Panc1 (cell line): ENCODE measurements around the gene PTAFR. TPM values are rescaled to one million over a fixed set of nuclear protein-coding genes. Genes with fewer than 3 reads are reported as not detected.
A peak's percentile ranks its signal among the peaks of the same experiment; 100 is the strongest.

Experiments used
- ATAC-seq: fragments of 200-7000 bp; cut with Tn5 transposase; 2 replicates; pipeline ENCODE4 v1.9.1; 2020; ENCODE audit warnings: mild to moderate bottlenecking, moderate library complexity
- BruUV-seq: library from RNA; stranded (reverse); fragments of 400-500 nt; replicated peaks from 2 replicates; lab custom pipeline; 2021; lab: Mats Ljungman, UMichigan
- CTCF ChIA-PET: fragments of 300-600 bp; sonication (Branson Sonifier 250); formaldehyde crosslinking; loops from one replicate; lab custom pipeline; 2022; ENCODE audit warnings: antibody characterized with exemption; lab: Charles Lee
- POLR2A ChIA-PET: fragments of 300-600 bp; sonication (Branson Sonifier 250); formaldehyde crosslinking; loops from one replicate; lab custom pipeline; 2022; ENCODE audit warnings: antibody characterized with exemption; lab: Charles Lee
- DNase-seq: peaks from one replicate; pipeline ENCODE4 v3.0.0-alpha.2; 2010; ENCODE audit warnings: low read depth, low spot score
- H3K27ac ChIP-seq: 2 replicates; pipeline ENCODE4 v1.5.1; 2011; ENCODE audit warnings: mild to moderate bottlenecking, low read length, inconsistent platforms
- H3K27me3 ChIP-seq: fragments of 200-500 bp; sonication (Bioruptor generic); 2 replicates; pipeline ENCODE4 v1.6.0; 2014; ENCODE audit warnings: low read length, inconsistent platforms; ENCODE audit not compliant: control insufficient read depth, insufficient read depth
- H3K36me3 ChIP-seq: fragments of 200-500 bp; sonication (Bioruptor generic); 2 replicates; pipeline ENCODE4 v1.5.1; 2014; ENCODE audit warnings: inconsistent platforms, mild to moderate bottlenecking, low read length, moderate library complexity; ENCODE audit not compliant: control insufficient read depth, insufficient read depth
- H3K4me1 ChIP-seq: 2 replicates; pipeline ENCODE4 v1.5.1; 2011; ENCODE audit warnings: inconsistent platforms, mild to moderate bottlenecking, low read length, moderate library complexity; ENCODE audit not compliant: control insufficient read depth, insufficient read depth
- H3K4me3 ChIP-seq, 2 experiments: 2 replicates each; pipeline ENCODE4 v1.5.1; 2011 to 2012; ENCODE audit warnings: low read depth in 2 of 2, low read length in 2 of 2, mild to moderate bottlenecking in 2 of 2, inconsistent platforms in 1 of 2, moderate library complexity in 1 of 2
- H3K9me3 ChIP-seq: fragments of 200-500 bp; sonication (Bioruptor generic); 2 replicates; pipeline ENCODE4 v1.5.1; 2014; ENCODE audit warnings: low read depth, mild to moderate bottlenecking, inconsistent platforms, low read length, moderate library complexity; ENCODE audit not compliant: control insufficient read depth, insufficient read depth
- POLR2AphosphoS5 ChIP-seq: IDR thresholded peaks from 2 replicates; pipeline ENCODE4 v1.6.1; 2012; ENCODE audit warnings: mild to moderate bottlenecking, low read depth, low read length, moderate library complexity
- SIN3A ChIP-seq: IDR thresholded peaks from 2 replicates; pipeline ENCODE4 v1.6.1; 2012; ENCODE audit warnings: low read depth, mild to moderate bottlenecking, low read length, moderate library complexity, borderline replicate concordance; ENCODE audit not compliant: insufficient read depth
- TCF7L2 ChIP-seq: IDR thresholded peaks from 2 replicates; pipeline ENCODE4 v1.6.1; 2011; ENCODE audit warnings: mild to moderate bottlenecking, low read depth, low read length, inconsistent platforms
- in situ Hi-C: cut with HindIII; loops from 2 replicates; pipeline ENCODE4 v1.10.0; 2016; ENCODE audit warnings: low sequenced_read_pairs, low pct_unique_long_range_greater_than_20kb
- intact Hi-C: fragments of 100-400 bp; cut with micrococcal nuclease; formaldehyde crosslinking; loops from one replicate; pipeline ENCODE4 v1.10.0; 2022; ENCODE audit not compliant: unreplicated experiment
- total RNA-seq: library from RNA; stranded (reverse); gene quantifications from one replicate; pipeline ENCODE4 v1.2.1, GENCODE V29; 2021; ENCODE audit not compliant: unreplicated experiment
- TF ChIP-seq, protein P1 (sequence below): fragments of 450-650 bp; IDR thresholded peaks from 2 replicates; pipeline ENCODE4 v1.5.1; 2017; ENCODE audit warnings: mild to moderate bottlenecking
- TF ChIP-seq, protein P2 (sequence below), 2 experiments: IDR thresholded peaks; 2 replicates each; pipeline ENCODE4 v1.6.1; 2011 to 2012; ENCODE audit warnings: low read depth in 2 of 2, control low read depth in 1 of 2, low read length in 1 of 2, mild to moderate bottlenecking in 1 of 2, moderate library complexity in 1 of 2; ENCODE audit not compliant: insufficient read depth in 1 of 2

The PTAFR gene
- total RNA-seq, 1 experiment from 2014 or later = 0.13 TPM

DNA sequence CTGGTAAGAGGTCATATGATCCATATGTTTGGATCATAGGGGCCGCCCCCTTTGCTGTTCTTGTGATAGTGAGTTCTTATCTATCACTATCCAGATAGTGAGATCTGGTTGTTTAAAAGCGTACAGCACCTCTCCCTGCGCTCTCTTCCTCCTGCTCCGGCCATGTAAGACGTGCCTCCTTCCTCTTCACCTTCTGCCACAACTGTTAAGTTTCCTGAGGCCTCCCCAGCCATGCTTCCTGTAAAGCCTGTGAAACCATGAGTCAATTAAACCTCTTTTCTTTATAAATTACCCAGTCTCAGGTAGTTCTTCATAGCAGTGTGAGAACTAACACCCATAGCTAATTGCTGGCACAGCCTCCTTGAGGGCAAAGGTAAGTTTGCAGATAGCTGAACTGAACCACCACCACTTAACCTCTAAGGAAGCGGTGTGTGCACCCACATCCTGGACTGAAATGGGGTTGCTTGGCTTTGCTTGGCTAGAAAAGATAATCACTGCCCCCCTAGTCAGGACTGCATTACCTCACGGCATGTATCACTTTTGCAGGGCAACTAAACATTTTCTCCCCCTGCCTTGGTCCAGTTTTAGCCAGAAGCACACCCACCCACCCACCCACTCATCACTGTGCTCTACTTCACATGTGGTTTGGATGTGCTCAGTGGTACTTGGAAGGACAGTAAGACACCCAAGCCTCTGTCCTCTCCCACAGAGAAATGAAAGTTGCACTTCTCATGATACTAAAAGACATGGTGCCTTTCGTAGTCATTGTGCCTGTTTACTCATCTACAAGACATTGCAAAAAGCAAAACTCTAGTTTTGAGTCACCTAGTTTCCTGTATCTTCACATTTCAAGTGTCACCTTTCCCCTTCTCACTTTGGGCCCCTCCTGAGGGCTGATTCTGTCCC lies 23.1 kb upstream of the PTAFR start:
- ATAC-seq (no peak), DNase-seq (no peak)
- peaks cover 19% of the 10 kb centered on the region for H3K36me3 ChIP-seq
- peaks cover 4% of the 10 kb centered on the region; the same call in 1 of the 2 replicates for H3K4me1 ChIP-seq
- in situ Hi-C loops (no loop called here), intact Hi-C loops (no loop called here)
- H3K27ac ChIP-seq = no peak overlapping the region
- no TSS peak for BruUV-seq
- TF ChIP-seq, protein P1, sequence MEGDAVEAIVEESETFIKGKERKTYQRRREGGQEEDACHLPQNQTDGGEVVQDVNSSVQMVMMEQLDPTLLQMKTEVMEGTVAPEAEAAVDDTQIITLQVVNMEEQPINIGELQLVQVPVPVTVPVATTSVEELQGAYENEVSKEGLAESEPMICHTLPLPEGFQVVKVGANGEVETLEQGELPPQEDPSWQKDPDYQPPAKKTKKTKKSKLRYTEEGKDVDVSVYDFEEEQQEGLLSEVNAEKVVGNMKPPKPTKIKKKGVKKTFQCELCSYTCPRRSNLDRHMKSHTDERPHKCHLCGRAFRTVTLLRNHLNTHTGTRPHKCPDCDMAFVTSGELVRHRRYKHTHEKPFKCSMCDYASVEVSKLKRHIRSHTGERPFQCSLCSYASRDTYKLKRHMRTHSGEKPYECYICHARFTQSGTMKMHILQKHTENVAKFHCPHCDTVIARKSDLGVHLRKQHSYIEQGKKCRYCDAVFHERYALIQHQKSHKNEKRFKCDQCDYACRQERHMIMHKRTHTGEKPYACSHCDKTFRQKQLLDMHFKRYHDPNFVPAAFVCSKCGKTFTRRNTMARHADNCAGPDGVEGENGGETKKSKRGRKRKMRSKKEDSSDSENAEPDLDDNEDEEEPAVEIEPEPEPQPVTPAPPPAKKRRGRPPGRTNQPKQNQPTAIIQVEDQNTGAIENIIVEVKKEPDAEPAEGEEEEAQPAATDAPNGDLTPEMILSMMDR = no peak
- TF ChIP-seq, protein P2, sequence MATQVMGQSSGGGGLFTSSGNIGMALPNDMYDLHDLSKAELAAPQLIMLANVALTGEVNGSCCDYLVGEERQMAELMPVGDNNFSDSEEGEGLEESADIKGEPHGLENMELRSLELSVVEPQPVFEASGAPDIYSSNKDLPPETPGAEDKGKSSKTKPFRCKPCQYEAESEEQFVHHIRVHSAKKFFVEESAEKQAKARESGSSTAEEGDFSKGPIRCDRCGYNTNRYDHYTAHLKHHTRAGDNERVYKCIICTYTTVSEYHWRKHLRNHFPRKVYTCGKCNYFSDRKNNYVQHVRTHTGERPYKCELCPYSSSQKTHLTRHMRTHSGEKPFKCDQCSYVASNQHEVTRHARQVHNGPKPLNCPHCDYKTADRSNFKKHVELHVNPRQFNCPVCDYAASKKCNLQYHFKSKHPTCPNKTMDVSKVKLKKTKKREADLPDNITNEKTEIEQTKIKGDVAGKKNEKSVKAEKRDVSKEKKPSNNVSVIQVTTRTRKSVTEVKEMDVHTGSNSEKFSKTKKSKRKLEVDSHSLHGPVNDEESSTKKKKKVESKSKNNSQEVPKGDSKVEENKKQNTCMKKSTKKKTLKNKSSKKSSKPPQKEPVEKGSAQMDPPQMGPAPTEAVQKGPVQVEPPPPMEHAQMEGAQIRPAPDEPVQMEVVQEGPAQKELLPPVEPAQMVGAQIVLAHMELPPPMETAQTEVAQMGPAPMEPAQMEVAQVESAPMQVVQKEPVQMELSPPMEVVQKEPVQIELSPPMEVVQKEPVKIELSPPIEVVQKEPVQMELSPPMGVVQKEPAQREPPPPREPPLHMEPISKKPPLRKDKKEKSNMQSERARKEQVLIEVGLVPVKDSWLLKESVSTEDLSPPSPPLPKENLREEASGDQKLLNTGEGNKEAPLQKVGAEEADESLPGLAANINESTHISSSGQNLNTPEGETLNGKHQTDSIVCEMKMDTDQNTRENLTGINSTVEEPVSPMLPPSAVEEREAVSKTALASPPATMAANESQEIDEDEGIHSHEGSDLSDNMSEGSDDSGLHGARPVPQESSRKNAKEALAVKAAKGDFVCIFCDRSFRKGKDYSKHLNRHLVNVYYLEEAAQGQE (IDR thresholded peaks at IDR 0.05; ENCODE audit: insufficient read depth in 1 of 2, low read depth in 2 of 2, low read length in 1 of 2) = no peak
- no peak for TF ChIP-seq TCF7L2
- TF ChIP-seq POLR2AphosphoS5 = no peak
- TF ChIP-seq SIN3A = no peak
- no peaks in the 10 kb centered on the region for H3K27me3 ChIP-seq
- H3K9me3 ChIP-seq = no peaks in the 10 kb centered on the region
- POLR2A ChIA-PET = interaction anchor here (0.6 kb wide), 1 partner anchor 276 kb away, joined by 8 read pairs; no protein-coding TSS in a partner anchor
- CTCF ChIA-PET = no interaction called here
- no peak overlapping the region for H3K4me3 ChIP-seq

DNA sequence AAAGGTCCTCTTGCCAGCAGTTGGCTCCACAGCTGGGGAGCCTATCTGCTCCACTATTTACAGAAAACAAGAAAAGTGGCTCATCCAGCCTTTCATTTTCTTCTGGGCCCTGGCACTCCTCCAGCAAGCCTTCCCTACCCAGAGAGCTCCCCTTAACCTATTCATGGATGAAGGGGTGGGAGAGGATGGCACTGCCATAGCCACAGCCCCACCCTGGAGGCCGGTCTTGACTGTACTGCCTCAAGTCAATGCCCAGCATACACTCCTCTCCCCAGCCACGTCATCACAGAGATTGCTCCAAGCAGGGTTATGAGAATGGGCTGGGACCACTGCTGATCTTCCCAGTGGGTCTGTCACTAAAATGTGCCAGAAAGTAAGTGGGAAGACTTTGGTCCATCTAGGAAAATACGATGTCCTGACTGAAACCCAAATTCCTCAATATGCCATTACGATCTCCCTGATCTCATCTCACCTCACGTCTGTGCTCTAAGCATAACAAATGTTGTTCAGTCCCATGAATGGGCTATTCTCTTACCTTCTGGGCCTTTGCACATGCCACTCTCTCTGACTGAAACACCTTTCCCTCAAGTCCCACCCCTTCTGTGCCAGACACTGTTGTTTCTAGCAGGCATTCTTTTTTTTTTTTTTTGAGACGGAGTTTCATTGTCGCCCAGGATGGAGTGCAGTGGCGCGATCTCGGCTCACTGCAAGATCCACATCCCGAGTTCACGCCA lies 21.4 kb upstream of the PTAFR start:
- H3K27me3 ChIP-seq = no peaks in the 10 kb centered on the region
- H3K4me3 ChIP-seq = no peak overlapping the region
- POLR2A ChIA-PET = no interaction called here
- intact Hi-C loops = no loop called here
- peaks cover 4% of the 10 kb centered on the region; the same call in 1 of the 2 replicates for H3K4me1 ChIP-seq
- H3K27ac ChIP-seq = no peak overlapping the region
- peaks cover 10% of the 10 kb centered on the region for H3K36me3 ChIP-seq
- no peaks in the 10 kb centered on the region for H3K9me3 ChIP-seq
- CTCF ChIA-PET = interaction anchor here (0.8 kb wide), 1 partner anchor 44 kb away, joined by 3 read pairs; no protein-coding TSS in a partner anchor
- ATAC-seq = 0 out of 2 replicates have a peak, but pooled peaks have one; percentile 38
- in situ Hi-C loops = no loop called here
- BruUV-seq = no TSS peak
- TF ChIP-seq, protein P2 (IDR thresholded peaks at IDR 0.05; ENCODE audit: insufficient read depth in 1 of 2, low read depth in 2 of 2, low read length in 1 of 2) = no peak
- TF ChIP-seq, protein P1 = no peak
- TF ChIP-seq TCF7L2 (no peak), POLR2AphosphoS5 (no peak), SIN3A (no peak)
- no peak for DNase-seq
